ENCODE results near the gene TSHZ1. TPM values are rescaled to one million over a fixed set of nuclear protein-coding genes. Genes with fewer than 3 reads are reported as not detected.

The TSHZ1 gene
- total RNA-seq, 2 experiments from 2014 or later, result 23.7 to 25.2 TPM

GRCh38 chr18:75257605-75258004, 47.0 kb downstream of the TSHZ1 start:
- POLR2A ChIA-PET, result no interaction called here
- Mint-ChIP-seq H3K9me3 (no peaks in the 10 kb centered on the region), H3K27ac (no peak overlapping the region), H3K4me1 (peaks cover 9% of the 10 kb centered on the region), H3K27me3 (no peaks in the 10 kb centered on the region), H3K4me3 (no peak overlapping the region), H3K36me3 (peaks cover 3% of the 10 kb centered on the region)
- ATAC-seq (ENCODE audit: low read depth) (no peak), DNase-seq (no peak)

GRCh38 chr18:75261430-75262223, 51.0 kb downstream of the TSHZ1 start:
- Mint-ChIP-seq H3K27me3 (no peaks in the 10 kb centered on the region), H3K4me3 (no peak overlapping the region), H3K9me3 (no peaks in the 10 kb centered on the region), H3K27ac (no peak overlapping the region), H3K4me1 (peaks cover 3% of the 10 kb centered on the region), H3K36me3 (peaks cover 3% of the 10 kb centered on the region)
- no peak for DNase-seq
- POLR2A ChIA-PET, result no interaction called here
- ATAC-seq (ENCODE audit: low read depth), result no peak

DNA sequence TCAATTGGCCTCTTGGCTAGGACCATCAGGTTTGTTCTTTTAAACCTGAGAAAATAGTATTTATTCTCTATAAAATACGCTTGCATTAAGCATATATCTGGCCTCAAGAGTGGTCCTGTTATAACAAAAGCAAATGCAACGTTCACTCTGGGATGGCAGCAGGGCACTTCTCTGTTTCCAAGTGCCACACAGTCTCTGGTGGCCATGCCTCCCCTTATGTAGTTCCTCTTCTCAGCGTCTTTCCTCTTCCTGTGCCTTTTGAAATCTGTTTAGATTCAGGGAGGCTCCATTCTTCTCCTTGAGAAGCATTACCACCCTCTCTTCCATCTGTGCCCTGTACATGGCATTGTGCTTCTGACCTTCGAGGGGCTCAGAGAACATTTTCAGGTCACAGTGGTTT, 51.9 kb downstream of the TSHZ1 start:
- Mint-ChIP-seq H3K9me3 (no peaks in the 10 kb centered on the region), H3K36me3 (peaks cover 5% of the 10 kb centered on the region), H3K4me3 (no peak overlapping the region), H3K27ac (no peak overlapping the region), H3K27me3 (no peaks in the 10 kb centered on the region), H3K4me1 (peaks cover 7% of the 10 kb centered on the region)
- no peak for ATAC-seq (ENCODE audit: low read depth)
- POLR2A ChIA-PET, result no interaction called here
- DNase-seq, result no peak

DNA sequence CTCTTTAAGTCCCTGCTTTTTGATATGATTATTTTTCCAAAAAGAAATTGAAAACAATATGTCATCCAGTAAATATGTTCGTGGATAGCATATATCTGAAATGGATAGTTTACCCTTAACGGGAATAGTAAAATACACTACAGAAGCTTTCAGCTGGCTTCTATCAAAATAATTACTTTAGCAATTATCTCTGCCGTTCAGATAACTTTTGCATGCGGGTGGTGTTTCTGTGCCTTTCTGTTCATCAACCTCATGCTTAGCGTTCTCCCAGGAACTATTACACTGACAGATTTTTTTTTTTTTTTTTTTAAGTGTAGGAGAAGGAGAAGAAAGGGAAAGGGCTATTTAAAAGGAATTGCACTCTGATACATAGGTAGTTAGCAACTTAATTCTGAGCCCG, 53.6 kb downstream of the TSHZ1 start:
- Mint-ChIP-seq H3K9me3 (no peaks in the 10 kb centered on the region), H3K27ac (no peak overlapping the region), H3K27me3 (no peaks in the 10 kb centered on the region), H3K4me1 (peaks cover 10% of the 10 kb centered on the region), H3K4me3 (no peak overlapping the region), H3K36me3 (peaks cover 5% of the 10 kb centered on the region)
- POLR2A ChIA-PET, result interaction anchor here (0.7 kb wide), 1 partner anchor 92 kb away, joined by 4 read pairs; no protein-coding TSS in a partner anchor
- ATAC-seq (ENCODE audit: low read depth) (no peak), DNase-seq (no peak)

GRCh38 chr18:75264926-75265597, 54.5 kb downstream of the TSHZ1 start:
- Mint-ChIP-seq H3K27me3 (no peaks in the 10 kb centered on the region), H3K36me3 (peaks cover 5% of the 10 kb centered on the region), H3K9me3 (no peaks in the 10 kb centered on the region), H3K4me3 (no peak overlapping the region), H3K27ac (no peak overlapping the region), H3K4me1 (peaks cover 12% of the 10 kb centered on the region)
- no peak for DNase-seq
- POLR2A ChIA-PET, result no interaction called here
- ATAC-seq (ENCODE audit: low read depth), result no peak

GRCh38 chr18:75265872-75266271, 55.3 kb downstream of the TSHZ1 start:
- Mint-ChIP-seq H3K27me3 (no peaks in the 10 kb centered on the region), H3K36me3 (peaks cover 5% of the 10 kb centered on the region), H3K27ac (no peak overlapping the region), H3K4me1 (peaks cover 12% of the 10 kb centered on the region), H3K4me3 (no peak overlapping the region), H3K9me3 (no peaks in the 10 kb centered on the region)
- ATAC-seq (ENCODE audit: low read depth) (no peak), DNase-seq (no peak)
- POLR2A ChIA-PET, result no interaction called here

DNA sequence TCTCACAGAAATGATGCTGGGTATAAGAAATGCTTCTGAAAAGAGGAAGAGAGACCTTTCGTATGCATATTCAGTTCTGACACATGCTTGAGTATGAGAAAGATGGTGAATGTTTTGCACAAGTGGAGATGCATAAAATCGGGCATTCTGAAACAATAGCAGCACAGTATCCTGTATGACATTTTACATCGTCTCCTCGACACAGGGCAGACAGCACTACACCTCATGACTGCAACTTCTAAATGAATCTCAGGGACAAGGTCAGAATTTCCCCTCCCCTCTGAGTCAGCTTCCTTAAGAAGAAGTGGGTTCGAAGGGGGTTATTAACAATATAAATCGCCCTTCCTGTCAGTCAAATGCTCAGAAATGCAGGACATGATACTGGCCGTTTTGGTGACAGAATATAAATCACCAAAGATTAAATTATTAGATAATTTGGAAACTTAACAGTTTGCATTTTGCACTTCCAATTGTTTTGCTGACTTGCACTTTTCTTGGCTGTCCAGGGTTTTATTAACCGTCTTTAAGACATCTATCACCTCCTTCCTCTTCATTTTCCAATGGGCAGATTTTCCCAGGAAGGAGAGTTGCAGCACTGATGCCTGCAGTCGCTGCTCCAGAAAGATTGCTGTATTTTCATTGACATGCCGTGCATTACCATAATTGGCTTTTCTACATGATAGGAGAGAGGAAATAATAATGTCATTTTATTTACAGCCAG, 57.2 kb downstream of the TSHZ1 start:
- no peak for DNase-seq
- Mint-ChIP-seq H3K27me3 (no peaks in the 10 kb centered on the region), H3K27ac (no peak overlapping the region), H3K9me3 (no peaks in the 10 kb centered on the region), H3K36me3 (peaks cover 5% of the 10 kb centered on the region), H3K4me1 (peaks cover 9% of the 10 kb centered on the region), H3K4me3 (no peak overlapping the region)
- POLR2A ChIA-PET, result no interaction called here
- ATAC-seq (ENCODE audit: low read depth), result no peak

DNA sequence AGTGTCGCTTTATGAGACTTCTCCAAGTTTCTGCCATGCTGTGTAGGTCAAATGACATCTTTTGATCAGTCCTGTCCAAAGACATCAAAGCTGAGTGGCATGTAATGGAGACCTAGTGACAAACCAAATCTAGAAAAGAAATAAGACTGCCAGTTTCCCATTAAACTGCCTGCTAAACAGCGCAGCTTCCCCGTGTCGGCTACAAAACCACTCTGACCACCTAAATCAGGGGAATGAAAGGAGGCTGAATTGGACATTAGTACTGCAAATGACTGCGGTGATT, 57.7 kb downstream of the TSHZ1 start:
- Mint-ChIP-seq H3K27ac (no peak overlapping the region), H3K9me3 (no peaks in the 10 kb centered on the region), H3K4me3 (no peak overlapping the region), H3K4me1 (peaks cover 9% of the 10 kb centered on the region), H3K36me3 (peaks cover 5% of the 10 kb centered on the region), H3K27me3 (no peaks in the 10 kb centered on the region)
- POLR2A ChIA-PET, result no interaction called here
- no peak for DNase-seq
- ATAC-seq (ENCODE audit: low read depth), result no peak

GRCh38 chr18:75269124-75269680, 58.6 kb downstream of the TSHZ1 start:
- Mint-ChIP-seq H3K4me1 (peaks cover 9% of the 10 kb centered on the region), H3K9me3 (no peaks in the 10 kb centered on the region), H3K27me3 (no peaks in the 10 kb centered on the region)

GRCh38 chr18:75269696-75270095, 59.1 kb downstream of the TSHZ1 start:
- Mint-ChIP-seq H3K36me3 (peaks cover 5% of the 10 kb centered on the region), H3K4me3 (no peak overlapping the region), H3K27ac (no peak overlapping the region), H3K27me3 (no peaks in the 10 kb centered on the region), H3K4me1 (peaks cover 9% of the 10 kb centered on the region), H3K9me3 (no peaks in the 10 kb centered on the region)
- DNase-seq (no peak), ATAC-seq (ENCODE audit: low read depth) (no peak)
- POLR2A ChIA-PET, result no interaction called here

More at GRCh38 chr18:75269124-75269680, 58.6 kb downstream of the TSHZ1 start:
- ATAC-seq (ENCODE audit: low read depth) (no peak), DNase-seq (no peak)
- H3K27ac Mint-ChIP-seq, result no peak overlapping the region
- no peak overlapping the region for H3K4me3 Mint-ChIP-seq
- POLR2A ChIA-PET, result no interaction called here
- H3K36me3 Mint-ChIP-seq, result peaks cover 5% of the 10 kb centered on the region

- Mint-ChIP-seq H3K4me1 (peaks cover 11% of the 10 kb centered on the region), H3K27ac (no peak overlapping the region), H3K4me3 (no peak overlapping the region), H3K36me3 (peaks cover 5% of the 10 kb centered on the region), H3K27me3 (no peaks in the 10 kb centered on the region), H3K9me3 (no peaks in the 10 kb centered on the region)
- ATAC-seq (ENCODE audit: low read depth) (no peak), DNase-seq (no peak)
- POLR2A ChIA-PET, result no interaction called here
Observed at GRCh38 chr18:75271952-75272351, 61.4 kb downstream of the TSHZ1 start.

DNA sequence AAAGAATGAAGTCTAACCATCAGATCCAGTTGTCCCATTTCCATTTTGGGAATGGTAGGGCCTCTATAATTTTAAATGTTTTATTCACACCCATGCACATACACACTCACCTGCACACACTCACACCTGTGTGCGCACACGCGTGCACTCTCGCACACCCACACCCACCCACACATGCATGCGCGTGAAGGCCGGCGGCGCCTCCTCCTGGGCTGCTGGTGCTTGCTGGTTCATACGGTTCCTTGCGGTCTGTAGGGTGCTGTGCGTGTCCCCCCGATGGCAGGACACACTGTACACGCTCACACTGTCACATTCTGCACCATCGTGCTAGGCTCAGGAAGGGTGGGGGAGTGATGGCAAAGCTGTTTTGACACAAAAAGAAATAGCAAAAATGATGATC, 63.2 kb downstream of the TSHZ1 start:
- no peaks in the 10 kb centered on the region for H3K27me3 Mint-ChIP-seq
- no peaks in the 10 kb centered on the region for H3K9me3 Mint-ChIP-seq
- no peak overlapping the region for H3K27ac Mint-ChIP-seq
- H3K4me1 Mint-ChIP-seq, result peaks cover 6% of the 10 kb centered on the region
- no peak overlapping the region for H3K4me3 Mint-ChIP-seq
- ATAC-seq (ENCODE audit: low read depth) (no peak), DNase-seq (no peak)
- POLR2A ChIA-PET, result no interaction called here
- peaks cover 2% of the 10 kb centered on the region for H3K36me3 Mint-ChIP-seq

- H3K4me1 Mint-ChIP-seq, result peaks cover 3% of the 10 kb centered on the region
- H3K36me3 Mint-ChIP-seq, result peaks cover 2% of the 10 kb centered on the region
- no peak overlapping the region for H3K4me3 Mint-ChIP-seq
- POLR2A ChIA-PET, result no interaction called here
- ATAC-seq (ENCODE audit: low read depth) (no peak), DNase-seq (no peak)
- no peaks in the 10 kb centered on the region for H3K27me3 Mint-ChIP-seq
- H3K9me3 Mint-ChIP-seq, result no peaks in the 10 kb centered on the region
- H3K27ac Mint-ChIP-seq, result no peak overlapping the region
Observed at GRCh38 chr18:75275226-75275625, 64.6 kb downstream of the TSHZ1 start.
